ENCODE results near the gene HOXB9.

The HOXB9 gene

GRCh38 chr17:48596000-48596734 lies 30.0 kb downstream of the HOXB9 start:
- DNase-seq: peak in 2 of 3 experiments; percentile 59 to 67

DNA sequence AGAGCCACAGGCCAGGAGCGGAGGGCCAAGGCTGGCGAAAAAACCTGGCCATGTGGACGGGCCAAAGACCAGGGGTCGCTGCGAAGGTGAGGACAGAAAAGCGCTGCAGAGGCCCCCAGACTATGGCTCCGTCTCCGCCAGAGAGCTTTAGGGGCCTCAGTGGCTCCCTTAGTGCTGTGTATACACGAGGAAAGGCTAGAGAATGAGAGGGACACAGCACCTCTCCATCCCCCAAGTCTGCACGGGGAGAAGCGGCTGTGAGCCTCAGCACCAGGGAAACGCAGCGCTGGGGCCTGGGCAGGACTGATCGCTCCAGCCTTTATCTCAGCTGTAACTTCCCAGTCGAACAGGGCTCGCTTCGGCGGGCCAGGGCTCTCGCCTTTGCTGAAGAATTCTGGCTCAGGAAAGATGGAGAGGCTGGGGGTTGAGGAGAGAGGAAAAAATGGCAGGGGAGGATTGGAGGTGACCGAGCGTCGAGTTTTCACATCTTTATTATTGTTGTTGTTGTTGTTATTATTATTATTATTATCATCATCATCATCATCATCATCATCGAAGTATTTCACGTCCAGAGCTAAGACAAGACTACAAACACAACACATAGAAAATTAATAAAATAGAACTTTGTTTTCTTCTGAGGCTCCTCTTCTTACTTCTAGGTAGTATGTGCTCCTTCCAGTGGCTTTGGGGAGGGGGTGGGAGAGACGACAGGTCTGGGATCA lies 30.7 kb downstream of the HOXB9 start:
- DNase-seq: no peak

GRCh38 chr17:48594538-48595277 lies 31.4 kb downstream of the HOXB9 start:
- no peak for DNase-seq

- DNase-seq: peak; percentile 91 to 98 (median 97)
Observed at GRCh38 chr17:48593840-48594537, 32.2 kb downstream of the HOXB9 start.

DNA sequence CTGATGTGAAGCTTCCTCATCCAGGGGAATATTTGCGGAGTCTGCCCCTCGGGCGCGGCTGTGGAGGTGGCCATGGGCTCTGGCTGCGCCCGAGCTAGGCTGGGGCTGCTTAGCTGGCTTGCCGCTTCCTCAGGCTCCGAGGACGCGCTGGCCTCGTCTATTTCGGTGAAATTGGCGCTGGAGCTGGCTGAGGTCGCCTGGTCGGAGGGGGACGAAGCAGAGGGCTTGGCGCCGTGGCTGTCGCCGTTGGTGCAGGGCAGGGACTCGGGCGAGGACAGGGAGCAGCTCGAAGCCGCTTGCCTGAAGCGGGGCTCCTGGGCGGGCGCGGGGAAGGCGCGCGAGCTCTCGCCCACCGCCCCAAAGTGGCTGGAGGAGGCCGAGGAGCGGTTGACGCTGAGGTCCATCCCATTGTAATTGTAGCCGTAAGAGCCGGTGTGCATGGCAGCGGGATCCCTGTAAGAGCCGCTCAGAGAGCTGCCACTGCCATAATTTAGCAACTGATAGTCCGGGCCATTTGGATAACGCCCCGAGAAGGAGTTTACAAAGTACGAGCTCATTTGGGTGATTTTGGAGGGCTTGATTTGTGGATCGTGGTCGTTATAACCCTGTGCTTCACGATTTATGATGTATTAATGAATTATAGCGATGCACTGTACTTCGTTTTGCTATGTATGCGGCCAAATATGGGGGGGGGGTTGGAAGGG lies 32.9 kb downstream of the HOXB9 start, which contains the start of gene HOXB5:
HOXB5 (minus strand) TSS at position 654 of the 704 bp plus-strand sequence; CDS start at position 557, 97 bp downstream.
- peak in 2 of 3 experiments; percentile 84 to 90 for DNase-seq

DNA sequence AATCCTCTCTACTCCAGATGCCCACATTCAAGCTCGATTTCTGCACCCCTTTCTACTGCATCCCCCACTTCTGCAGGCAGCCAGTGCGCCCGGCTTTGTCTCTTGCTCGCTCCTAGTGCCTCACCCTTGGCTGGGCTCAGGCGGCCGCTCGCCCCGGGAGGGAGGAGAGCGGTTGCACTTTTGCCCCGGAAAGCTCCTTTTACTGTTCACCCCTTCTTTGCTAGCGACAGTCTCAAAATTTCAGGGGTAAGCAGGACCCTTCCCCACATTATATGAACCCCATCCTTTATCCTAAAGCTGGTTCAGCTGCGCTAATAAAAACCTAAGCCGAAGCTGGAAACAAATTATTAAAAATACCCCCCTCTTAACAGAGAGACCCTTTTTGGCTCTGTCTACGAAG lies 33.6 kb downstream of the HOXB9 start:
- DNase-seq: peak in 2 of 3 experiments; percentile 60 to 68

- DNase-seq: peak in 2 of 3 experiments; percentile 60 to 66
Observed at GRCh38 chr17:48592057-48592514, 34.1 kb downstream of the HOXB9 start.

GRCh38 chr17:48591255-48592056 lies 34.7 kb downstream of the HOXB9 start:
- no peak for DNase-seq

- DNase-seq: no peak
Observed at GRCh38 chr17:48590607-48591161, 35.5 kb downstream of the HOXB9 start.

GRCh38 chr17:48589831-48590606 lies 36.1 kb downstream of the HOXB9 start, which contains the start of gene HOXB3:
Gene HOXB3 (minus strand): TSS chr17:48590241. CDS start chr17:48552474, 37,767 bp downstream.
- peak in 1 of 3 experiments; percentile 86 for DNase-seq

GRCh38 chr17:48589060-48589830 lies 36.9 kb downstream of the HOXB9 start:
- no peak for DNase-seq

- no peak for DNase-seq
Observed at GRCh38 chr17:48588528-48588927, 37.6 kb downstream of the HOXB9 start.

- no peak for DNase-seq
Observed at GRCh38 chr17:48588074-48588415, 38.1 kb downstream of the HOXB9 start.

DNA sequence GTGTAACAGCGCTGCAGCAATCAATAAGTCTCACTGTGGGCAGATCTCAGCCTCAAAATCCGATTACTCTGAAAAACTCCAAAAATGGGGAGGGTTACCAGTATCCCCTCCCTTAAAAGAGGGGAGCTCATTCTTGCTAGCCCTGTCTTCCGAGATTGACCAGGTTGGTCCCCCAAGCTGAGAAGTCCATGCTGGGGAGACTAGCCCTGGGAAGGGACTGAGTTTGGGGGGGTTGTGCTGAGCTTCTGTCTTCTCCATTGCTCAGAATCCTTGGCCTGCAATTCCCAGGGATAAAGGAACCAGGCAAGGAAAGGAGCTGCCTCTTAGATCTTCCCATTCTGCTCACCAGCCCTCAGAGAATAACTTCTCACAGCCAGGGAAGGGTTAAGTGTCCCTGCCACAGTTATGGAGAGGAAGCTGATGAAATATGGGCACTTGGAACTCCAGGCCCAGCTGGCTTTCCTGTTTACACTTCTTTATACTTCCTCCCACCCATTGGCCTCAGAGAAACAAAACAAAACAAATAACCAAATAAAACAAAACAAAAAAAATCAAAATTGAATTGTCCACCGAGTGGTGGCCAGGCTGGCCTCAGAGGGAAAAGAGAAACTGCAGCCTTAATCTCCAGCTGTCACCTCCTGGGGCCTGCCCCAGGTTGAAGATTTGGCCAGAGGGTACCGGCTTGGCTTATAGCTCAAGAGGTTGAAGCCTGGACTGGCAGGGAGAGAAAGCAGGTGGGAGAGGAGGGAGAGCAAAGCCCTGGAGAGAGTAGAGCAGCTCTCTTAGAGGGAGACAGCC lies 38.7 kb downstream of the HOXB9 start:
- DNase-seq: peak; percentile 80 to 96 (median 82)

DNA sequence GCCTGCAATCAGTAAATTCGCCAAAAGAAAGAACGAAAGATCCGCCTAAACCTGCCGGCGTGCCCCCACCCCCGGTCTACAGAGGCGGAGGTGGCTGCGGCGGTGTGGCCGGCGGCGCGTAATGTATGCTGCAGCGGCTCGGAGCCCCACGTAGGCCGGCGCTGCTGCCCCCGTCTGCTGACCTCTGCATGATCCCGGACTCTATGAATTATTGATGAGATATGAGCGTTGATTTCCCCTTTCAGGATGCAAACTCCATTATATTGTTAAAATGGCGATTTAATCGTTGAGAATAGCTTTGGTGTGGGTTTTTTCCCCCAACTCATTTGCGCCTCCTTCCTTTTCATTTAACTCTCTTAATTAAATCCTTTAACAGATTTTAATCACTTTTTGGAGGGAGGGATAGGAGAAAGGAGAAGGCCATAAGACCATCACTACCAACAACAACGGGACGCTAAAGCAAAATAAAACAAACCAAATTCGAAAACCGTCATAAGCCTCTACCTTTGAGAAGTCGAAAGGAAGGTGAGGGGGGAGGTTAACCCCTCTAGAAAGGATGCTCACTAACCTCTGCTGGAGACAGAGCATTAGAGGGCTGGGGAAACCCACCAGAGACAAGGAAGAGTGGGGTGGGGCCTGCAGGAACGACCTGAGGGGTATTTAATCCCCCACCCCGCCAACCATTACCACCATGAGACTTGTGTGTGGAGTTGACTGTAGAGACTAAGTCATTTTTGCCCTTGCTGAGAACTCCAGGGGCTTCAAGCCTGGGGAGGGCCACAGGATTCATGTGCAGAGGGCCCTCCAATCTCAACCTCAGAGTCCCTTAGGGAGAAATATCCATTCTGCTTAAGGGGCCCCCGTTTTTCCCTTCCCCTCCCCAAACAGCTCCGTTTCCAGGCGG lies 39.6 kb downstream of the HOXB9 start:
- DNase-seq: peak in 2 of 3 experiments; percentile 73 to 81

DNA sequence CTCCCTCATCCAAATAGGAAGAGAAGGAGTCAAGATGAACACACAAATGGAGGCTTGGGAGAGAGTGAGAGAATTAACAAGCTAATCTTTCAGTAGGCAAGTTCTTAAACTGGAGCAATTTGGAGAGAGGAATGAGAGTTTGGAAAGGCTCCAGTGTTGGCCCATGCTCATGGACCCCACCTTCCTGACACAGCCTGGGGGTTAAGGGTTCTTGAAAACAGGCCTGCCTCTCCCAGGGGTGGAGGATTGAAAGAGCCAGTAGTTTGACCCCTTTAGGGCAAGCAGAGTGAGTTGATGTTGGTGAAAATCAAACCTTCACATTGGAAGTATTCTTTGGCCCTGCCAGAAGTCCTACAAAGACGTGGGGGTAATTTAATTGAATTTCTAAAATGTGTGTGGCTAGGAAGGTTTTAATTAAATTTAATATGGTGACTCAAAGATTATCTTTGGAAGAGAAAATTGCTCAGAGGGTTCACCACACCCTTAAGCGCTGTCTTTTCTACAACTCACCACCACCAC lies 41.9 kb downstream of the HOXB9 start:
- no peak for DNase-seq

- no peak for DNase-seq
Observed at GRCh38 chr17:48583708-48584222, 42.4 kb downstream of the HOXB9 start.
